Type B pancreatic cell (in vitro differentiated cells): Measurements from ENCODE around the gene GLO1. TPM values are rescaled to one million over a fixed set of nuclear protein-coding genes. Genes with fewer than 3 reads are reported as not detected.

Experiments
- DNase-seq: peaks from one replicate; pipeline ENCODE4 v3.0.0; 2021; ENCODE audit warnings: mixed read lengths; ENCODE audit not compliant: unreplicated experiment; ENCODE audit errors: extremely low spot score
- H3K27ac Mint-ChIP-seq: 2 replicates; pipeline ENCODE4 v1.8.0; 2021; ENCODE audit warnings: mild to moderate bottlenecking, mixed read lengths
- H3K27me3 Mint-ChIP-seq: 2 replicates; pipeline ENCODE4 v1.8.0; 2021; ENCODE audit warnings: mixed read lengths
- H3K36me3 Mint-ChIP-seq: 2 replicates; pipeline ENCODE4 v1.8.0; 2021; ENCODE audit warnings: mixed read lengths
- H3K4me1 Mint-ChIP-seq: one replicate; pipeline ENCODE4 v1.8.0; 2021; ENCODE audit warnings: mixed read lengths; ENCODE audit not compliant: unreplicated experiment
- H3K4me3 Mint-ChIP-seq: 2 replicates; pipeline ENCODE4 v1.8.0; 2021; ENCODE audit warnings: mild to moderate bottlenecking, mixed read lengths
- H3K9me3 Mint-ChIP-seq: 2 replicates; pipeline ENCODE4 v1.8.0; 2021; ENCODE audit warnings: mixed read lengths
- CTCF ChIP-seq: fragments of 200-600 bp; sonication (generic); conservative IDR thresholded peaks from 2 replicates; pipeline ENCODE4 v1.5.0; 2021; ENCODE audit warnings: antibody characterized with exemption, mild to moderate bottlenecking
- total RNA-seq: library from RNA; stranded (reverse); gene quantifications from 2 replicates; pipeline ENCODE4 v1.2.1, GENCODE V29; 2021; ENCODE audit warnings: low replicate concordance

GLO1 gene
- total RNA-seq, 1 donor from 2014 or later, result 98.4 TPM

- H3K36me3 Mint-ChIP-seq, result no peaks in the 10 kb centered on the region
- TF ChIP-seq CTCF, result no peak
- H3K4me1 Mint-ChIP-seq, result no peaks in the 10 kb centered on the region
- no peak overlapping the region for H3K4me3 Mint-ChIP-seq
- H3K9me3 Mint-ChIP-seq, result no peaks in the 10 kb centered on the region
- DNase-seq, result no peak
- no peaks in the 10 kb centered on the region for H3K27me3 Mint-ChIP-seq
- no peak overlapping the region for H3K27ac Mint-ChIP-seq
Observed at GRCh38 chr6:38656896-38657295, 46.0 kb downstream of the GLO1 start.

- no peak overlapping the region for H3K27ac Mint-ChIP-seq
- no peak overlapping the region for H3K4me3 Mint-ChIP-seq
- no peaks in the 10 kb centered on the region for H3K27me3 Mint-ChIP-seq
- H3K36me3 Mint-ChIP-seq, result no peaks in the 10 kb centered on the region
- H3K4me1 Mint-ChIP-seq, result no peaks in the 10 kb centered on the region
- TF ChIP-seq CTCF, result no peak
- H3K9me3 Mint-ChIP-seq, result peaks cover 3% of the 10 kb centered on the region
- no peak for DNase-seq
Observed at GRCh38 chr6:38654263-38654662, 48.7 kb downstream of the GLO1 start.

- no peak for DNase-seq
- Mint-ChIP-seq H3K4me1 (no peaks in the 10 kb centered on the region), H3K27me3 (no peaks in the 10 kb centered on the region), H3K4me3 (no peak overlapping the region), H3K27ac (no peak overlapping the region), H3K36me3 (peaks cover 8% of the 10 kb centered on the region), H3K9me3 (peaks cover 3% of the 10 kb centered on the region)
- no peak for TF ChIP-seq CTCF
Observed at GRCh38 chr6:38651121-38651784, 51.7 kb downstream of the GLO1 start.

GRCh38 chr6:38650207-38650752 is 52.7 kb downstream of the GLO1 start:
- Mint-ChIP-seq H3K27me3 (no peaks in the 10 kb centered on the region), H3K36me3 (peaks cover 8% of the 10 kb centered on the region), H3K4me3 (no peak overlapping the region), H3K27ac (no peak overlapping the region), H3K4me1 (no peaks in the 10 kb centered on the region), H3K9me3 (peaks cover 3% of the 10 kb centered on the region)
- no peak for TF ChIP-seq CTCF
- DNase-seq, result no peak

- no peaks in the 10 kb centered on the region for H3K4me1 Mint-ChIP-seq
- TF ChIP-seq CTCF, result no peak
- H3K9me3 Mint-ChIP-seq, result peaks cover 3% of the 10 kb centered on the region
- no peak overlapping the region for H3K4me3 Mint-ChIP-seq
- no peak overlapping the region for H3K27ac Mint-ChIP-seq
- H3K27me3 Mint-ChIP-seq, result no peaks in the 10 kb centered on the region
- H3K36me3 Mint-ChIP-seq, result peaks cover 8% of the 10 kb centered on the region
- DNase-seq, result no peak
Observed at GRCh38 chr6:38649744-38650143, 53.2 kb downstream of the GLO1 start.
